ENCODE data around the gene APOA5.

- TF ChIP-seq POLR2A (IDR thresholded peaks at IDR 0.05) (no peak), CTCF (IDR thresholded peaks at IDR 0.05) (no peak), POLR2AphosphoS5 (IDR thresholded peaks at IDR 0.05) (no peak)
These were observed 19.7 kb downstream of the APOA5 start for GRCh38 chr11:116771935-116772334.

Measured in breast epithelium (tissue), 3 donors.